HG03558 (cell line): ENCODE measurements around the gene CHTF18.

Experiments used
- ATAC-seq: cut with Tn5 transposase; IDR thresholded peaks from one replicate; pipeline ENCODE4 v1.9.1; 2021; ENCODE audit warnings: moderate number of reproducible peaks; ENCODE audit not compliant: unreplicated experiment; ENCODE audit errors: extremely low read depth

CHTF18 gene

GRCh38 chr16:759110-759910 lies 29.1 kb upstream of the CHTF18 start:
- ATAC-seq = no peak

DNA sequence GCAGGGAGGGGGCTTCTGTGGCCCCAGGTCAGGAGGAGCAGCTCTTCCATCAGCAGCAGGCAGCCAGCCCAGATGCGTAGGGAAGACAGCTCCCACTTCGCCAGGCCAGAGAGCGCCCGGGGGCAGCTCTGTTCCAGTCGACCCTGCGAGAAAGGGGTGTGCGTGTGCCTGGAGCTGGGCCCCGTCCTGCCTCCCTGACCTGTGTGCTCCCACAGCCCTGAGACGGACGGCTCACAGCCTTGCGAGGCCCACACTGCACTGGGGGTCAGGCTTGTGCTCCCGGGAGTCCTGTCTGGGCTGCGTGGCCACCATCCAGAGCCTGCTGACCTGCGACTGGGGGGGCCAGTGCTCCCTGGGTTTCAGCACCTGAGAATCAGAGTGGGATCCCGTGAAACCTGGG lies 28.4 kb upstream of the CHTF18 start:
- ATAC-seq = no peak

DNA sequence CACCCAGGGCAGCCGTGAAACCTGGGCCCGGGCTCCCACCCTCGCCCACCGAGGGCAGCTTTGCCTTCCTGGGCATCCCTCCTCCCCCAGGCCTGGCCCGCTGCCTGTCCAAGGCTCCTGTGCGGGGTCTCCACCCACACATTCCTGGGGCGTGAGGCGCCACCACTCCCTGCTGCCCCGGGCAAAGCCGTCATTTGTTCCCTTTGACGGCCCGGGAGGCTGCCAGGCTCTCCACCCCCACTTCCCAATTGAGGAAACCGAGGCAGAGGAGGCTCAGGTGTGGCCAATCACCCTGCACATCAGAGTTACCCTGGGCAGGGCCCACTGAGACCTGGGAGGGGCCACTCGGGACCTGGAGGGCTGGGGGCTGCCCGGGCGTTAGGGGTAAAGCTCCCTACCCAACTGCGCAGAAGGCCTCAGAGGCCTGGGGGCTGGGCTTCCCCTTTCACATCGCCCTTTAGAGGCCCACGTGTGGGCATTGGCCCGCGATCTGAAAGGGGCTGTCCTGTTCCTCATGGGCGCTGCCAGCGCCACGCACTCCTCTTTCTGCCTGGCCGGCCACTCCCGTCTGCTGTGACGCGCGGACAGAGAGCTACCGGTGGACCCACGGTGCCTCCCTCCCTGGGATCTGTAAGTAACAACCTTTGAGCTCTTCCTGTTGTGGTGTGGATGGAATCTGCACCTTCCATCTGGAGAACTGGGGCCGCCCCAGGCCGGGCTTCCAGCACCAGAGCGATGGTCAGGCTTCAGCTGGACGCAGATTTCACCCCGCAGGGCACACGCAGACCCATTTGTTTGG lies 27.7 kb upstream of the CHTF18 start, which contains the start of gene MSLN:
Gene MSLN (plus strand): TSS at position 190 of the 799 bp plus-strand sequence. CDS start 1,947 bp downstream, outside the sequence.
- ATAC-seq = no peak

DNA sequence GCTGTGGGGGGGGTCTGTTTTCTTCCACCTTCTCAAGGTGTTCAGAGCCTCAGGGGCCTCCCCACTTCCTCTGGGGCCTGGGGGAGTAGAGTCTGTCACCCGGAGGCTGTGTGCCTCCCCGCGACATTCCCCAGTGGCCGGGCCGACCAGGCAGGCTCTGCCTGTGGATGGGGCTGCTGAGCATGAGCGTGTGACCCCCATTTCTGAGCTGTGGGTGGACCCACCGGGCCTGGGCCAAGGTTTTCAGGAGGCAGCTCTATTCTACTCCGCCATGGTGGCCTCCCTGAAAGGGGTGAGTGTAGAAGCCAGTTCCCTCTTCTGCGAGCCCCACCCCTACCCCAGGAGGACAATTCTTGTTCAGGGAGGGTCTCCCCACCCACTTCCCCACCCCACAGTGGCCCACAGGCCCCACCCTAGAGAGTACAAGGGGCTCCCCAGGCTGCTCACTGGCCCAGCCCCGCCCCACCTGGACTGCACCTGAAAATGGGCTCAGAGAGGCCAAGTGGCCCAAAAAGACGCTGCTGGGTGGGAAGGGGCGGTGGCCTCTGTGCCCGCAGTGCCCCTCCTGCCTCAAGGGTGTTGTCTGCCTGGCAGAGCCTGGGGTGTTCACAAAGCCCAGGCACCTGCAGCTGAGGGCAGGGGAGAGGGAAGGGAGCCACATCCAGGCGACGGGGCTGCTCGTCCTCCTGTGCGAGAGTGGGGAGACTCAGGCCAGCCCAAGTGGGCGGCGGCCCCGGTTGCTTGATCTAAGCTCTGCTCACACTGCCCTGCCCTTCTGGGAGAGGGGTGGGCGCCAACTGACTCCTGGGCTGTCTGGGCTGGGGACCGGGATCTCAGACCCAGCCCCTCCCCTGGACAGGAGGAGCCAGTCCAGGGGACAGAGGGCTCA lies 26.6 kb upstream of the CHTF18 start:
- no peak for ATAC-seq

DNA sequence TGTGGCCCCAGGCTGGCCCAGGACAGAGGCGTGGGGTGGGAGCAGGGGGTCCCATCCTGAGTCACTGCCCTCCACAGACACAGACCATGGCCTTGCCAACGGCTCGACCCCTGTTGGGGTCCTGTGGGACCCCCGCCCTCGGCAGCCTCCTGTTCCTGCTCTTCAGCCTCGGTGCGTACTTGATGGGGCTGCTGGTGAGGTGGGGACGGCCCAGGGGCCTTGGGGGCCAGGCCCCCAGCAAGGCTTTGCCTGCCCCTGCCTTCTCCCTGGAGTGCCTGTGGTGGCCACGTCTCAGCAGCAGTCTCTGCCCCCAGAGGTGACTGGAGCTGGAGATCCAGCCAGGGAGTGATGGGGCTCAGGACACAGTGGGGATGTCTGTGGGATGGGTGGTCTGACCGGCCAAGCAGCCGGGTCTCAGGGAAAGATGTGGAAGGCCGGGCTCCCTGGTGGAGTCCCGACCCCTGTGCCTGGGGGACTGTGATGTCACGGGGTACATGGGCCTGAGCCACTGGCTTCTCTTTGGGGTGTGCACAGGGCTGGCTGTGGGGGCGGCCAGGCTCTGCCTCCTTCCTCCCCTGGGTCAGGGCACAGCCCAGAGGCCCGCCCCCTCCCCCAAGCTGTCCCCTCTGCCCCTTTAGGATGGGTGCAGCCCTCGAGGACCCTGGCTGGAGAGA lies 25.7 kb upstream of the CHTF18 start:
- ATAC-seq = no peak

DNA sequence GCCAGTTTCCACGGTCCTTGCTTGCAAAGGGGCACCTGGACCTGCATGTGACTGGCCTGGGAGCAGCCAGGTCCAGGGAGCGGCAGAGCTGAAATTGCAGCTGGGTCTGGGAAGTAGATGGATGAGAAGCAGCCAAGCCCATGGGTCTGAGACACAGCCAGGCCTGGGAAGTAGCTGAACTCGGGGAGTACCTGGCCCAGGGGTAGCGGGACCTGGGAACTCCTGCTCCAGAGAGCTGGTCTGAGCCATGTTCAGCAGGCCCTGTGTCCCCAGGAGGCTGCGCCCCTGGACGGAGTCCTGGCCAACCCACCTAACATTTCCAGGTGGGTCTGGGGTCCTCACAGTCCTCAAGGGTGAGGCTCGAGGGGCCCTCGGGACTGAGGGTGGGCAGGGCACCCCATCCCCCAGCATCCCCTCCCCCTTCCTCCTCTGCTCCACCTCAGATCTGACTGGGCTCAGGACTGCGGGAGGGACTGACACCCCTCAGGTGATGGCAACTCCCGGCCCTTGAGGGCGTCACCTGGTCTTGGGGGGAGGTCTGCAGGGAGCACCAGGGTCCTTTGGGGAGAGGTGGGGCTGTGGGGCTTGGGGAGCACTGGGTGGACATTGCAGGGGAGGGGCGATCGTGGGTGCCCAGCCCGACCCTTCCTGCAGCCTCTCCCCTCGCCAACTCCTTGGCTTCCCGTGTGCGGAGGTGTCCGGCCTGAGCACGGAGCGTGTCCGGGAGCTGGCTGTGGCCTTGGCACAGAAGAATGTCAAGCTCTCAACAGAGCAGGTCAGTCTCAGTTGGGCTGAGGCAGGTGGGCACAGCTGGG lies 24.8 kb upstream of the CHTF18 start:
- ATAC-seq = no peak

- no peak for ATAC-seq
Measured at GRCh38 chr16:764184-764750, 24.2 kb upstream of the CHTF18 start.

- ATAC-seq = no peak
Measured at GRCh38 chr16:764848-765487, 23.5 kb upstream of the CHTF18 start.

DNA sequence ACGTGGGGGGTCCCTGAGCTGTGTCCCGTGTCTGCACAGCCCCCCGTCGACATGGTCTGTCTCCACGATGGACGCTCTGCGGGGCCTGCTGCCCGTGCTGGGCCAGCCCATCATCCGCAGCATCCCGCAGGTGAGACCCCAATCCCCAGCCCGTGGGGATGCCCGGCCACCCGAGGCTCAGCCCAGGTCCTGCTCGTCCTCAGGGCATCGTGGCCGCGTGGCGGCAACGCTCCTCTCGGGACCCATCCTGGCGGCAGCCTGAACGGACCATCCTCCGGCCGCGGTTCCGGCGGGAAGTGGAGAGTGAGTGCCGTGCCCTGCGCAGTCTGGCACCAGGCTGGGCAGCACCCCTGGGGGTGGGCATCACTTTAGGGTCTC lies 22.9 kb upstream of the CHTF18 start:
- no peak for ATAC-seq

DNA sequence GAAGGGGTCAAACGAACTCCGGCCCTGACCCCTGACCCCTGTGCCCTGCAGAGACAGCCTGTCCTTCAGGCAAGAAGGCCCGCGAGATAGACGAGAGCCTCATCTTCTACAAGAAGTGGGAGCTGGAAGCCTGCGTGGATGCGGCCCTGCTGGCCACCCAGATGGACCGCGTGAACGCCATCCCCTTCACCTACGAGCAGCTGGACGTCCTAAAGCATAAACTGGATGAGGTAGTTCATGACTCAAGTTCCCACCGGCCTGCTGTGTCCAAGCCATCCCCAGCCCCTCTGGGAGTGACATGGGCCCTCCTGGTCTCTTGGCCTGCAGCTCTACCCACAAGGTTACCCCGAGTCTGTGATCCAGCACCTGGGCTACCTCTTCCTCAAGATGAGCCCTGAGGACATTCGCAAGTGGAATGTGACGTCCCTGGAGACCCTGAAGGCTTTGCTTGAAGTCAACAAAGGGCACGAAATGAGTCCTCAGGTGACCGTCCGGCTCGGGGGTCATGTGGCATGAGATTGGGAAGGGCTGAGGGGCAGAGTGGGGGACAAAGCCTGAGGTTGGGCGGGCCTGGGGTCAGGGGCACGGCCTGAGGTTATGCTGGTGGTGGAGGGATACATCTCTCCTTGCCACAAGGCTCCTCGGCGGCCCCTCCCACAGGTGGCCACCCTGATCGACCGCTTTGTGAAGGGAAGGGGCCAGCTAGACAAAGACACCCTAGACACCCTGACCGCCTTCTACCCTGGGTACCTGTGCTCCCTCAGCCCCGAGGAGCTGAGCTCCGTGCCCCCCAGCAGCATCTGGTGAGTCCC lies 22.2 kb upstream of the CHTF18 start:
- no peak for ATAC-seq

DNA sequence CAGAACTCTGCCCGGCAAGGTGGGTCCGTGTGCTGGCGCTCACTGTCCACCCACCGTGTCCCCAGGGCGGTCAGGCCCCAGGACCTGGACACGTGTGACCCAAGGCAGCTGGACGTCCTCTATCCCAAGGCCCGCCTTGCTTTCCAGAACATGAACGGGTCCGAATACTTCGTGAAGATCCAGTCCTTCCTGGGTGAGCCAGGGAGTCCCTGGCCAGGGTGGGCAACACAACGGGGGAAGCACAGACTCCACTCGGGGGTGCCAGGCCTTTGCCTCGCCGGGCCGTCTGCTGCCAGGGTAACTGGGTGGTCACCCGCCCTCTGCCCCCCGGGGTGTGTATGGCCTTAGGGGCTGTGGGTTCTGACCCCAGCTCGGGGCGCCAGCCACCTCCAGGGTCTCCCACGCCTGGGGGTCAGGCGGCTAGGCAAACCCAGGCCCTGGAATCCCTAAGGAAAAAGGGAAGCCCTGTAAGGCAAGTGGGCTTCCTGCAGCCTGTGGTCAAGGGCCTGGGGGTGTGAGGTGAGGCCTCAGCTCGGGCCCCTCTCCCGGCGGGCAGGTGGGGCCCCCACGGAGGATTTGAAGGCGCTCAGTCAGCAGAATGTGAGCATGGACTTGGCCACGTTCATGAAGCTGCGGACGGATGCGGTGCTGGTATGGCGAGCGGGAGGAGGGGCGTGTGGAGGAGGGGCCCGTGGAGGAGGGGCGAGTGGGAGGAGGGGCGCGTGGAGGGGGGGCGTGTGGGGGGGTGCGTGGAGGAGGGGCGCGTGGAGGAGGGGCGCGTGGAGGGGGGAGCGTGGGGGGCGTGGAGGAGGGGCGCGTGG lies 21.4 kb upstream of the CHTF18 start:
- ATAC-seq = no peak

DNA sequence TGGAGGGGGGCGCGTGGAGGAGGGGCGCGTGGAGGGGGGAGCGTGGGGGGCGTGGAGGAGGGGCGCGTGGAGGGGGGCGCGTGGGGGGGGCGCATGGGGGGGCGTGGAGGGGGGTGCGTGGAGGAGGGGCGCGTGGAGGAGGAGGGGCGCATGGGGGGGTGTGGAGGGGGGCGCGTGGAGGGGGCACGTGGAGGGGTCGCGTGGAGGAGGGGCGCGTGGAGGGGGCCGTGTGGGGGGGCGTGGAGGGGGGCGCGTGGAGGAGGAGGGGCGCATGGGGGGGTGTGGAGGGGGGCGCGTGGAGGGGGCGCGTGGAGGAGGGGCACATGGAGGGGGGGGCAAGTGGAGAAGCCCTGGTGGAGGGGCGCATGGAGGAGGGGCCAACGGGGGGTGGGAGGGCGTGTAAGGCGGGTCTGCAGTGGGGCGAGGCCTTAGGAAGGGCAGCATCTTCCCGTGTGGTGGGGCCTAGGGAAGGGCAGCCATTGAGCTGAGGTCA lies 20.6 kb upstream of the CHTF18 start:
- no peak for ATAC-seq

- ATAC-seq = no peak
Measured at GRCh38 chr16:768428-768827, 20.0 kb upstream of the CHTF18 start.

DNA sequence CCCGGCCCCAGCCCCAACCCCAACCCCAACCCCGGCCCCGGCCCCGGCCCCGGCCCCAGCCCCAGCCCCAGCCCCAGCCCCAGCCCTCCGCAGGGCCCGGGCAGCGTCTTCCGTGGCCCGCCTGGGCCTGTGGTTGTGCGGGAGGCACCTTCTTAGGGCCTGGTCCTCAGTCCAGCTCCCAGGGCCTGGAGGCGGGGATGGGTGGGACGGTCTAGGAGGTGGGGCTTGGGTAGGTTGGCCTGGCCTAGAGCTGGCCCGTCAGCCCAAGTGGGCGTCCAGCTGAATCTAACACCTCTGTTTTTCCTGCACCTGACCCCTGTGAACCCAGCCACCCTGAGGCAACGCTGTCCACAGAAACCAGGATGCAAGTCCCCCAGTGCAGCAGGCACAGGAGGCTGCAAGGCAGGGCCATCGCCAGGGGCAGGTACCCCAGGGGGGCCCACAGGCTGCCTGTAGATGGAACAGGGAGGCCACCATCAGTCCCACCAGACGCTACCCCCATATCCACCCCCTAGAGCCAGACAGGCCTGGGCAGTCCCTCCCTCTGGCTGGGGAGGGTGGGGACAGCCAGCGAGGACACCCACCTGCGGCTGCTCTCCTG lies 19.1 kb upstream of the CHTF18 start:
- no peak for ATAC-seq

GRCh38 chr16:769934-770333 lies 18.5 kb upstream of the CHTF18 start:
- no peak for ATAC-seq

DNA sequence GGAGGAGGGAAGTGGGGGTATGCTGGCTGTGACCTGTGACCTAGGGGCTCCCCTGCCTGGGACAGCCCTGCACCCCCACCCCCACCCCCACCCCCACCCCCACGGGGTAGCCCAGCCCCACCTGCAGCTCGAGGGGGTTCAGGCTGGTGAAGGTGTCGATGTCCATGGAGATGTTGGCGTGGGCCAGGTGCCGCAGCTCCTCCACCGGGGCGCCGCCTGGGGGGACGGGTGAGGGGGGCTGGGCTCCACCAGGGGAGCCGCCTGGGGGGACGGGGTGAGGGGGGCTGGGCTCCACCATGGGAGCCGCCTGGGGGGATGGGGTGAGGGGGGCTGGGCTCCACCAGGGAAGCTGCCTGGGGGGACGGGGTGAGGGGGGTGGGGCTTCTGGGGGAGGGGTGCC lies 18.0 kb upstream of the CHTF18 start:
- ATAC-seq = no peak
